Upper lobe of left lung (tissue), 4 donors: ENCODE data around the gene PLEKHG4B.

ENCODE experiments used
- POLR2A ChIP-seq, 4 donors: fragments of 450-650 bp; IDR thresholded peaks; one replicate each; pipeline ENCODE4 v1.5.1; 2016 to 2017; ENCODE audit warnings: antibody characterized with exemption in 4 of 4, mild to moderate bottlenecking in 2 of 4
- TF ChIP-seq, protein P1 (sequence below), 6 experiments: fragments of 450-650 bp in 4 of 6; fragments of 200-600 bp in 2 of 6; sonication (generic) in 2 of 6; IDR thresholded peaks; one replicate each; pipeline ENCODE4 v1.5.1; 2016 to 2019; ENCODE audit warnings: antibody characterized with exemption in 6 of 6

DNA sequence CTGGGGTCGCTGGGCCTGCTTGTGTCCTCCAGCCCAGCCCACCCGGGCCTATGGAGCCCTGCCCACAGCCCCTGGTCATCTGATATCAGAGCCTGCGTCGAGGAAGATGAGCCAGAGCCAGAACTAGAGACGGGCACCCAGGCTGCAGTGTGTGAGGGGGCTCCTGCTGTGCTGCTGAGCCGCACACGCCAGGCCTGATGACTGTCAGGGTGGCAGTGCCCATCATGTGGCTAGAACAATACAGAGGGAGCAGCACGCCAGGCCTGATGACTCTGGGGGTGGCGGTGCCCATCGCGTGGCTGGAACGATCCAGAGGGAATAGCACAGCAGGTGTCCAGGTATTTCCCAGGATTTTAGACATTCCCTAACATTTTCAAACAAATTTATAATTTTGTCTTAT lies 90.2 kb downstream of the PLEKHG4B start:
- TF ChIP-seq, protein P1, sequence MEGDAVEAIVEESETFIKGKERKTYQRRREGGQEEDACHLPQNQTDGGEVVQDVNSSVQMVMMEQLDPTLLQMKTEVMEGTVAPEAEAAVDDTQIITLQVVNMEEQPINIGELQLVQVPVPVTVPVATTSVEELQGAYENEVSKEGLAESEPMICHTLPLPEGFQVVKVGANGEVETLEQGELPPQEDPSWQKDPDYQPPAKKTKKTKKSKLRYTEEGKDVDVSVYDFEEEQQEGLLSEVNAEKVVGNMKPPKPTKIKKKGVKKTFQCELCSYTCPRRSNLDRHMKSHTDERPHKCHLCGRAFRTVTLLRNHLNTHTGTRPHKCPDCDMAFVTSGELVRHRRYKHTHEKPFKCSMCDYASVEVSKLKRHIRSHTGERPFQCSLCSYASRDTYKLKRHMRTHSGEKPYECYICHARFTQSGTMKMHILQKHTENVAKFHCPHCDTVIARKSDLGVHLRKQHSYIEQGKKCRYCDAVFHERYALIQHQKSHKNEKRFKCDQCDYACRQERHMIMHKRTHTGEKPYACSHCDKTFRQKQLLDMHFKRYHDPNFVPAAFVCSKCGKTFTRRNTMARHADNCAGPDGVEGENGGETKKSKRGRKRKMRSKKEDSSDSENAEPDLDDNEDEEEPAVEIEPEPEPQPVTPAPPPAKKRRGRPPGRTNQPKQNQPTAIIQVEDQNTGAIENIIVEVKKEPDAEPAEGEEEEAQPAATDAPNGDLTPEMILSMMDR (IDR thresholded peaks at IDR 0.05) = no peak
- no peak for TF ChIP-seq POLR2A (IDR thresholded peaks at IDR 0.05)
